Brain microvascular endothelial cell (primary cell): ENCODE results near the gene TMEM72.

Experiments
- DNase-seq: peaks from one replicate; pipeline ENCODE4 v3.0.0-alpha.2; 2020
- H3K27ac ChIP-seq: fragments of 250-450 bp; sonication (Bioruptor Pico); 2 replicates; pipeline ENCODE4 v1.5.1; 2020; ENCODE audit warnings: mild to moderate bottlenecking, moderate library complexity
- H3K27me3 ChIP-seq: fragments of 250-450 bp; sonication (Bioruptor Pico); replicated peaks from 2 replicates; pipeline ENCODE4 v1.5.1; 2020; ENCODE audit warnings: mild to moderate bottlenecking
- H3K36me3 ChIP-seq: fragments of 250-450 bp; sonication (Bioruptor Pico); replicated peaks from 2 replicates; pipeline ENCODE4 v1.5.1; 2020; ENCODE audit warnings: mild to moderate bottlenecking
- H3K4me3 ChIP-seq: 2 replicates; pipeline ENCODE4 v1.5.1; 2011; ENCODE audit warnings: low read depth, mild to moderate bottlenecking, control low read depth, low read length, moderate library complexity
- CTCF ChIP-seq: IDR thresholded peaks from 2 replicates; pipeline ENCODE4 v1.5.1; 2011; ENCODE audit warnings: low read depth, mild to moderate bottlenecking, moderate library complexity, low read length, control low read depth, inconsistent platforms; ENCODE audit errors: missing control alignments
- in situ Hi-C: cut with HindIII; loops from 2 replicates; pipeline ENCODE4 v1.10.0; 2017; ENCODE audit warnings: low sequenced_read_pairs, low pct_ligation_motif_present

The TMEM72 gene

GRCh38 chr10:44960088-44960460 is 48.9 kb downstream of the TMEM72 start:
- DNase-seq: no peak
- no peak overlapping the region for H3K27ac ChIP-seq
- TF ChIP-seq CTCF: no peak

DNA sequence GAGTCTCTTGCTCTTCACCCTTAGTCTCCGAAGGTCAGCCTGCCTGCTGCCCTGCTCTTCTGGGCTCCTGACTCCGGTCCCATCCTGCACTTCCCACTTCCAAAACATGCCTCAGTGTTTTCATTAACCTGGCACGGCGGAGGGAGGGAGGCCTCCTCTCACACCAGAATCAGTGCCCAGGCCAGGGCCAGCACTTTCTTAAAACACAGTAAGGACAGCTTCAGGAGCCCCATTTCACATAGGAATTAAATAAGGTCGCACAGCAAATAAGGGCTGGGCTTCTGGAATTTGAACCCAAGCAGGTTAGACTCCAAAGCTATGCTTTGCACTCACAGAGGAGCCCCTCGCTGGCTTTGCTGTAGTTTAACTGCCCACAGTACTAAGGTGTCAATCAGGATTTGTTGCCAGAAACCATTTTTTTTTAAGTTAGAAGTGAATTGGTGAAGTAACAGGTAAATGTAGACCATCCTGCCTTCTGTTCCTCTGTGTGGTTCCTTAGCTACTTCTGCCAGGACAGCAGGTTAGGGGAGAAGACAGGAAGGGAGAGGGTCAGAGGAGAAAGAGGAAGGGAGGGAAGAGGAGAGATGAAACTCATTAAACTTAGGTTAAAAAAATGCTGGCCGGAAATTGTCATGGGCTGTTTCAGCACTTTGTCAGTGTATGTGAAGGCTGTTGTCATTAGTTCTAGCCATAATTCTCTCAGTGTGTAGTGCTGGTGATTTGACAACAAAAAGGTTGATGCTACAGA is 49.5 kb downstream of the TMEM72 start:
- DNase-seq: no peak
- H3K27ac ChIP-seq: no peak overlapping the region

More at GRCh38 chr10:44960088-44960460, 48.9 kb downstream of the TMEM72 start:
- H3K27me3 ChIP-seq: no peaks in the 10 kb centered on the region
- H3K36me3 ChIP-seq: no peaks in the 10 kb centered on the region
- H3K4me3 ChIP-seq: peak overlapping the region; percentile 74
- in situ Hi-C loops: no loop called here

GRCh38 chr10:44961230-44961571 is 50.1 kb downstream of the TMEM72 start:
- H3K27me3 ChIP-seq: no peaks in the 10 kb centered on the region
- no peak overlapping the region for H3K27ac ChIP-seq
- no peaks in the 10 kb centered on the region for H3K36me3 ChIP-seq
- no peak for DNase-seq
- in situ Hi-C loops: no loop called here
- no peak for TF ChIP-seq CTCF
- H3K4me3 ChIP-seq: no peak overlapping the region

More for the DNA sequence above, 49.5 kb downstream of the TMEM72 start:
- in situ Hi-C loops: no loop called here
- Histone ChIP-seq H3K36me3 (no peaks in the 10 kb centered on the region), H3K4me3 (no peak overlapping the region), H3K27me3 (no peaks in the 10 kb centered on the region)
- no peak for TF ChIP-seq CTCF

GRCh38 chr10:44961931-44962750 is 51.0 kb downstream of the TMEM72 start:
- TF ChIP-seq CTCF: no peak
- no peak for DNase-seq
- Histone ChIP-seq H3K4me3 (no peak overlapping the region), H3K36me3 (no peaks in the 10 kb centered on the region), H3K27me3 (no peaks in the 10 kb centered on the region), H3K27ac (no peak overlapping the region)
- in situ Hi-C loops: no loop called here

DNA sequence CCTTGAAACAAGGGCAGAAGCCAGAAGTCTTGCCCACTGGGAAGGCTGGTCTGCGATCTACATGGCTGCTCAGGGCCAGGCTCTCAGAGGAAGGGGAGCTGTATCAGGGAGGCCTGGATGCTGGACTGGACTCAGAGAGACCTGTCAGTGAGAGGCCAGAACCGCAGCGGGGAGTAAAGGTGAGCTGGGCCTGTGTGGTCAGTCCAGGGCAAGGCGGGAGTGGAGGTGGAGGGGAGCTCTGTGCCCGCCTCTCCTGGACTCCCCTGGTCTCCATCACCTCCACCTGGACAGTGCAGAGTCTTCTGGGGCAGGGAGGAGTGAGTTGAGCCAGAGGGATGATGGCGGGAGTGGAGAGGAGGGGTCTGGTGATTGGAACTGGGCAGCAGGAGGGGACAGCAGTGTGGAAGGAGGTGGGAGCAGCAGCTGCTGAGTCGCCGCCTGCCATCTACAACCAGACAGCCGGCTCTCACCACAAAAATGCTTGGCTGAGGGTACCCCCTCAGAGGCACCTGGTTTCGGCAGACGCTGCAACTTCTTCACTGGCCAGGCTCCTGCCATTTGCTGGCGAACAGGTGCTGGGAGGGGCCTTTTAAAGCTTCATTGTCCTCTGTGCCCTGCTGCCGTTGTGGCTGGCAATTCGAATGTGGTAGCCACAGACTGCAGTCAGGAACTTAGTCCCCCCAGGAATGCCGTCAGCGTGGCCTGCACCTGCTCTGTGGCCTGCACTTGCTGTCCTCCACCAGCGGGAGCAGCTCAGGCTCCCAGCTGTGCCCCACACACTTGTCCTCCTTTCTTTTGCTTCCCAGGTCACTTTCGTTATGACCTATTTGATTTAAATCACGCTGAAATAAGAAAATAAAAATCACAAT is 52.0 kb downstream of the TMEM72 start:
- TF ChIP-seq CTCF: peak; percentile 44
- Histone ChIP-seq H3K4me3 (no peak overlapping the region), H3K27ac (no peak overlapping the region), H3K27me3 (no peaks in the 10 kb centered on the region), H3K36me3 (no peaks in the 10 kb centered on the region)
- in situ Hi-C loops: no loop called here
- no peak for DNase-seq
